Fibroblast of mammary gland (primary cell): ENCODE results near the gene NOP9.

Source experiments
- DNase-seq: peaks from one replicate; pipeline ENCODE4 v3.0.0-alpha.2; 2010; ENCODE audit warnings: low read depth
- H3K4me3 ChIP-seq: 2 replicates; pipeline ENCODE4 v1.5.1; 2011; ENCODE audit warnings: low read depth, mild to moderate bottlenecking, low read length, moderate library complexity; ENCODE audit not compliant: control insufficient read depth
- TF ChIP-seq, protein P1 (sequence below): conservative IDR thresholded peaks from 2 replicates; pipeline ENCODE4 v1.5.1; 2011; ENCODE audit warnings: low read depth, low read length, inconsistent platforms; ENCODE audit not compliant: control insufficient read depth, insufficient read depth

The NOP9 gene

DNA sequence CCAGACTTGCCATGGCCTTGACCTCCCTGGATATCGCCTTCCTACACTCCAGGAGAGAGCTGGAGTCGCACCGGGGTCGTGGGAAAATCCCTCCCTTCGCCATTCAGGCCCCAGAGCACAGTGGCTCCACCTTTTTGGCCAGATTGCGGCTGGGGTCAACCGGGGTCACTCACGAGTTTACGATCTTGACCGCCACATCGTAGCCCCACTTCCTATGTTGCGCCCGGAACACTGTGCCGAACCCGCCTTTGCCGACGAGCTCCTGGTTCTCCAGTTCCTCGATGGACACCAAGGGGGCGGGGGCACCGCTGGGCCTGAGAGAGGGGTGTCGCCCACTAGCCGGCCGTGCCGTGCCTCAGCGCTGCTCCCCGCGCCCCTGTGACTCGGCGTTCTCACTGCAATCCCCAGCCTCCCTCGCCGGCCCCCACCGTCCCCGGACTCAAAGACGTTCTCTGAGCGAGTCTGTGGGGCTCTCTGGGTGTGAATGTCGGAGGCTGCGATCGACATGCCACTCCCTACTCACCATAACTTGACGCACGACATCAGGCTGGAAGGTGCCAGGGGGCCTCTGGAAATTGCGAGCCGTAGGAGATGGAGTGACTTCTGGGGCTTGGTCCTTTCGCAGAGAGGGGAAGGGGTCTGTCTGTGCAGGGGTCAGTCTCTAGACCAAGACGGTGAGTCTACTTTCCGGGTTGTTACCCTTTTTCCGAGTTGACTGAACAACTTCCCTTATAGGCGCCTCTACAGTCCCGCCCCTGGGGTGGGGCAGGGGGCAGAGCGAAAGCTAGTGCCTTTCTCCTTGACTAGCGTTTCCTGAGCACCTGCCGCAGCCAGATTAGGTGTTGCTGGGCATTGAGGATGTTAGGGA, 39.9 kb downstream of the NOP9 start, which contains the start of gene RIPK3:
Gene RIPK3 (minus strand): TSS at position 708 of the 868 bp plus-strand sequence. CDS start 165 bp downstream, at position 543.
- TF ChIP-seq, protein P1, sequence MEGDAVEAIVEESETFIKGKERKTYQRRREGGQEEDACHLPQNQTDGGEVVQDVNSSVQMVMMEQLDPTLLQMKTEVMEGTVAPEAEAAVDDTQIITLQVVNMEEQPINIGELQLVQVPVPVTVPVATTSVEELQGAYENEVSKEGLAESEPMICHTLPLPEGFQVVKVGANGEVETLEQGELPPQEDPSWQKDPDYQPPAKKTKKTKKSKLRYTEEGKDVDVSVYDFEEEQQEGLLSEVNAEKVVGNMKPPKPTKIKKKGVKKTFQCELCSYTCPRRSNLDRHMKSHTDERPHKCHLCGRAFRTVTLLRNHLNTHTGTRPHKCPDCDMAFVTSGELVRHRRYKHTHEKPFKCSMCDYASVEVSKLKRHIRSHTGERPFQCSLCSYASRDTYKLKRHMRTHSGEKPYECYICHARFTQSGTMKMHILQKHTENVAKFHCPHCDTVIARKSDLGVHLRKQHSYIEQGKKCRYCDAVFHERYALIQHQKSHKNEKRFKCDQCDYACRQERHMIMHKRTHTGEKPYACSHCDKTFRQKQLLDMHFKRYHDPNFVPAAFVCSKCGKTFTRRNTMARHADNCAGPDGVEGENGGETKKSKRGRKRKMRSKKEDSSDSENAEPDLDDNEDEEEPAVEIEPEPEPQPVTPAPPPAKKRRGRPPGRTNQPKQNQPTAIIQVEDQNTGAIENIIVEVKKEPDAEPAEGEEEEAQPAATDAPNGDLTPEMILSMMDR = no peak
- no peak within 1 kb of the TSS for H3K4me3 ChIP-seq
- no peak for DNase-seq

DNA sequence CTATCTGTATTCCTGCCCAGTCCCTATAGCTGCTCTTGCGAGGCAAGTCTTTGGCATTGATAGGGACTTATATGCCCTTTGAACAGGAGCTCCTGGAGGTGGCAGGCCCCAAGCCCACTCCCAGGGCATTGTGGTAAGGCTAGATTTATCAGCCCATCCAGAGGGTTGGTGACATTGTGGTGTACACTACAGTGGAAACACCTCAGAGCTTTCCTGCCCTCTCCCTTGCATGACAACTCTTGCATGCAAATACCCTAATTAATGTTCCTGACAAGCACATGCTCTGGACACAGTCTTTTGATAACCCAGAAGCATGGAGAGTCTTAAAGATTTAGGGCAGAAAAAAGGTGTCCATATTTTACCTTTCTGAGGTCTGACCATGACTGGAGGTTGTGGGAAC, 41.0 kb downstream of the NOP9 start:
- TF ChIP-seq, protein P1 = no peak
- no peak for DNase-seq
- no peak overlapping the region for H3K4me3 ChIP-seq

DNA sequence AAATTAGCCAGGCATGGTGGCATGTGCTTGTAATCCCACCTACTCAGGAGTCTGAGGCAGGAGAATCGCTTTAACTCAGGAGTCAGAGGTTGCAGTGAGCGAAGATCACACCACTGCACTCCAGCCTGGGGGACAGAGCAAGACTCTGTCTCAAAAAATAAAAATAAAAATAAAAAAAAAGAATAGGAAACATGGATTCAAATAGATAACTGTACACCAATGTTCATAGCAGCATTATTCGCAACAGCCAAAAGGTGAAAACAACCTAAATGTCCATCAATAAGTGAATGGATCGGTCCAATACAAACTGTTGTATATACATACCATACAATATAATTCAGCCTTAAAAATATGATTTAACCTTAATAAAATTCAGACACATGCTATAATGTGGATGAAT, 43.2 kb downstream of the NOP9 start:
- no peak overlapping the region for H3K4me3 ChIP-seq
- TF ChIP-seq, protein P1 = no peak
- no peak for DNase-seq

DNA sequence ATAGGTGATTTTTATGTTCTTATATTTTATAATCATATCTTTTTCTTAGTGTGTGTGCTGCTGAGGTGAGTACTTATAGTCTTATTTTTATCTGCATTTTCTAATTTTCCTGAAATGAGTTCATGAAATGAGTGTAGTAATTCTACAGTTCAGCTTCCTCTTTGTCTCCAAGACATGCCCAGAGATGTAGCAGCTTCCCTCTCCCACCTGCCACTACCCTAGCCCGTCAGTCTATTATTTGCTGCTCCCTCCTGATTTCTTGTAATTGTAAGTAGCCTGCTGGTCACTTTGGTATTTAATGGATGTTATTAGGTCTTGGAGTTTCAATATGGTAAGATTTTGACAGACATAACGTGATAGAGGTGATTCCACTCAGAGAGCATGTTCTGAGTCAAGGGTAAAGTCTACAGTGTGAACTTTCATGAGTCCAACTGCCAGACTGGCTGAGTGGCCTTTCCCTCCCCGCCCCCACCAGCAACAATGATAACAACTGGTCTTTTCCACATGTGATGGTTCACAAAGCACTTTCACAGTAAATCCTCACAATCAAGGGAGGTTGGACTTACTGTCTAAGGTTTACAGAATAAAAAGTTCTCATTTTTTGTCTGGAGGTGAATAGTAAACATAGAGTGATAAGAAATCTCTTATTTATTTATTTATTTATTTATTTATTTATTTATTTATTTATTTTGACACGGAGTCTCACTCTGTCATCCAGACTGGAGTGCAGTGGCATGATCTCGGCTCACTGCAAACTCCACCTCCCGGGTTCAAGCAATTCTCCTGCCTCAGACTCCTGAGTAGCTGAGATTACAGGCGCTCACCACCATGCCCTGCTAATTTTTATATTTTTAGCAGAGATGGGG, 44.4 kb downstream of the NOP9 start:
- TF ChIP-seq, protein P1 = no peak
- no peak for DNase-seq
- H3K4me3 ChIP-seq = no peak overlapping the region

DNA sequence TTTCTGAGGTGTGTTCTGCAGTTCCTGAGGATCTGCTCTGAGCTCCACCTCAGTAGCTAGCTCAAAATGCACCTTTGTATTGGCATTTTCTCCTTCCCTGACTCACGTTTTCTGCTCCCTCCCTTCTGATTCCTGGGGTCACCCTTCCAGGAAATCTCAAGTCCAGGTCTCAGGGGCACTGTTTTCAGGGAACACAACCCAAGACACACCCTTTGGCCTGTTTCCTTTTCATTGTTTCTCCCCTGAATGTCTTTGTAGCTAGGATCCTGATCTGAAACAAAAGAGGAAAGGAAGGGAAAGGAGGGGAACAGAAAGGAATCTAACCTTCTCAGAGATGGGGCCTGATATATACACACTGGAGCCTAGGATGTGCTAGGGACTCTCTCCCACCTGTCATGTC, 47.5 kb downstream of the NOP9 start:
- no peak overlapping the region for H3K4me3 ChIP-seq
- TF ChIP-seq, protein P1 = no peak
- DNase-seq = no peak

DNA sequence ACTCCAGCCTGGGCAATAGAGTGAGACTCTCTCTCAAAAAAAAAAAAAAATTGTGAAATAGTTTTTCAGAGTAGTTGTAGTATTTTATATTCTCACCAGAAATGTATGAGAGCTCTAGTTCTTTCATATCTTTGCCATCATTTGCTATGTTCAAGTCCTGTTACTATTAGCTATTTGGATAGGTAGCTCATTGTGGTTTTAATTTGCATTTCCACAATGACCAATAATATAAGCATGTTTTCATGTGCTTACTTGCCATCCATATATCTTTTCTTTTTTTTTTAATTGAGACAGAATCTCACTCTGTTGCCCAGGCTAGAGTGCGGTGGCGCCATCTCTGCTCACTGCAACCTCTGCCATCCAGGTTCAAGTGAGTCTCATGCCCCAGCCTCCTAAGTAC, 48.5 kb downstream of the NOP9 start:
- DNase-seq = no peak
- no peak overlapping the region for H3K4me3 ChIP-seq
- TF ChIP-seq, protein P1 = no peak
